Left forelimb (tissue), 1 donor: ENCODE data around the gene ABCB10.
"Not testable (repeated sequence)": the region's sequence is repeated elsewhere in the genome, so short reads cannot be mapped to it uniquely, and the experiment has no call there.

Experiments
- DNase-seq: peaks from one replicate; pipeline ENCODE4 v3.0.0-alpha.2; 2018; ENCODE audit warnings: low spot score

ABCB10 gene

DNA sequence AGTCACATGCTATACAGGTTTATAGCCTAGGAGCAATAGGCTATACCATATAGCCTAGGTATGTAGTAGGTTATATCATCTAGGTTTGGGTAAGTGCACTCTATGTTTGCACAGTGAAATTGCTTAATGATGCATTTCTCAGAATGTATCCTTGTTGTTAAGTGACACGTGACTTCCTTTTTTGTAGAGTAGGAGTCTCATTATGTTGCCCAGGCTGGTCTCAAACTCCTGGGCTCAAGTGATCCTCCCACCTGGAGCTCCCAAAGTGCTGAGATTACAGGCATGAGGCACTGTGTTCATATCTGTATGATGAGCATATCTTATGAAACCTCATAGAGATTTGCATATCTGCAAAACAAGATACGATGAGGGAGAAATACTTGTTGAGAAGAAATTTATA lies 13.8 kb upstream of the ABCB10 start:
- no peak for DNase-seq

DNA sequence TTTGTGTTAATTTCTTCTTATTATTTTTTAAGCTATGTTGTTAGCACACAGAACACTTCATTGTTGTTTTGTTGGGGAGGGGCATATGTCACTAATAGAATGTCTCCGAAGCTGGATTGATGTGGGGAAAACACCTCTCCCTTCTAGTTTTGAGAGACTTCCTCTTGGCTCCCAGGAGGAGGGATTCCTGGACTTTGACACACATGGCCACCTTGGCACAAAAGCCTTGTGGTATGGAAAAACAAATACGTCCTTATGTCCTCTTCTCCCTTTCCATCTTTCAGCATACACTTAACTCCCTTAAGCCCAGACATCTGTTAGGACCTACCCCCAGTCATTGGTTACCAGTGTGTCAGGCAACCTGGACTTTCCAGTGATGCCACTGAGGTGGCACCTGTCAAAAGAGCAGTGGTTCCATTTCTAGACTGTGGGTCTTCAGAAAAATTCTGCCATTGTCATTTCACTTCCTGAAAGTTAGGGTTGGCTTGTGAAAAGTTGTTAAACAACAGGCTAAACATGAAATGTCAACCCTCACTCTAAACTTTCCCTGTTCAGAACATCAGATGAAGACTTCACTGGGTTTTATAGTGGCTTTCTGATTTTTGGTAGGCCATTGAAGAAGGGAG lies 12.5 kb upstream of the ABCB10 start:
- DNase-seq, result no peak

DNA sequence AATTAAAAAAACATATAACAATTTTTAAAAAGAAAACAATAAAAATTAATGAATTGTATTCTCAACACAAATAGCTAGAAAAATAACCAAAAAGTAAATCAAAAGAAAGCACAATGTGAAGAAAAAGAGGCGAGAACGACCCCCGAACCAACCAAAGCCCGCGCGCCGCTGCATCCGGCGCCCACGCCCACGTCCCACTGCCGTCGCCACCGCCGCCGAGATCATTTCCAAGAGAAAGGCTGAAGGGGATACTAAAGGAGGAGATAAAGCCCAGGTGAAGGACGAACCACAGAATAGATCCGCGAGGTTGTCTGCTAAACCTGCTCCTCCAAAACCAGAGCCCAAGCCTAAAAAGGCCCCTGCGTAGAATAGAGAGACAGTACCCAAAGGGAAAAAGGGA lies 11.8 kb upstream of the ABCB10 start:
- DNase-seq, result no peak

DNA sequence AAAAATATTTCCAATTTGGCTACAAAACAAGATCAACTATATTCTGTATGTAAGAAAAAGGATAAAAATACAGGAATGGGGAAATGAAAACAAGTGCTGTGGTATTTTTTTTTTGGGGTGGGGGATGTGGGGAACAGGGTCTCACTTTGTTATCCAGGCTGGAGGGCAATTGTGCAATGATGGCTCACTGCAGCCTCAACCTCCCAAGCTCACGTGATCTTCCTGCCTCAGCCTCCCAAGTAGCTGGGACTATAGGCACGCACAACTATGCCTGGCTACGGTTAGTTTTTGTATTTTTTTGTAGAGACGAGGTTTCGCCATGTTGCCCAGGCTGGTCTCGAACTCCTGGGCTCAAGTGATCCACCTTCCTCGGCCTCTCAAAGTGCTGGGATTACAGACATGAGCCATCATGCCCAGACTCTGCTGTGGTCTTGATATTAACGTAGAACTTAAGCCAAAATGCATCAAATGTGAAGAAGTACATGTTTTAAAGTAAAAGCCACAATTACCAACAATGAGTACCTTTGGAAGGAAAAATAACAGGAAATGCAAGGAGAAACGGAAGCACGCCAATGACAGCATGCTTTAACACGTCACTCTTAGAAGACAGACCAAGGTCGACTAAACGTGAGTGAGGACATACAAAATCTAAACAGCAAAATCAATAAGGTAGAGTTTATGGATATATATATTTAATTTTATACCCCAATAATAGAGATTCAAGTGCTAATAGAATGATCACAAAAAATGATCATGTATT lies 8.8 kb upstream of the ABCB10 start:
- no peak for DNase-seq

DNA sequence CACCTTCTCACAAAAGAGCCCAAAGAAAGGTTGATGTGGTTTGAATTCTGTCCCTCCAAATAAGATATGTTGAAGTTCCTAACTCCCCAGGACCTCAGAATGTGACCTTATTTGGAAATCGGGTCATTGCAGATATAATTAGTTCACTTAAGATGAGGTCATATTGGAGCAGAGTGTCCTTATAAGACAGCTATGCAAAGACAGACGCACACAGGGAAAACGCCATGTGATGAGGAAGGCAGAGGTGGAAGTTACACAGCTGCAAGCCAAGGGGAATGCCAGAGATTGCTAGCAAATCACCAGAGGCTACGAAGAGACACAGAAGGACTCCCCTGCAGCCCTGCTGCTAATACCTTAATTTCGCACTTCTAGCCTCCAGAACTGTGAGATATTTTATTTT lies 5.2 kb upstream of the ABCB10 start:
- DNase-seq, result no peak

DNA sequence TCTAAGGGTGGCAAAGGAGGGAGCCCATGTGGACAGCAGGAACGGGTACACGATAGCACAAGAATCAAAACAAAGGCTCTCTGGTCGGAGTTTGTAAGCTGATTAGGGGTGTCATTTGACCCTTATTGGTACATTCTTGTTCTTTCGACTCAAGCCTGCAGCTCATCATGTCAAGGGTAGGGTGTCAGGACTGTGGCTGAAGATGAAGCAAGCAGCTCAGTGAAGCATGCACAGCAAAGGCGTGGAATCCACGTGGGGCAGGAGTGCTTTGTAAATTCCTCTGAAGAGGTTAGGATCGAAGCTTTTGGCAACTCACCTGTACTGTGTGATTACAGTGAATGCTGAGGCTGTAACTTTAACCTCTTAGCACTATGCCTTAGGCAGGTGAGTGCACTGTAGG lies 4.7 kb upstream of the ABCB10 start:
- DNase-seq, result no peak

DNA sequence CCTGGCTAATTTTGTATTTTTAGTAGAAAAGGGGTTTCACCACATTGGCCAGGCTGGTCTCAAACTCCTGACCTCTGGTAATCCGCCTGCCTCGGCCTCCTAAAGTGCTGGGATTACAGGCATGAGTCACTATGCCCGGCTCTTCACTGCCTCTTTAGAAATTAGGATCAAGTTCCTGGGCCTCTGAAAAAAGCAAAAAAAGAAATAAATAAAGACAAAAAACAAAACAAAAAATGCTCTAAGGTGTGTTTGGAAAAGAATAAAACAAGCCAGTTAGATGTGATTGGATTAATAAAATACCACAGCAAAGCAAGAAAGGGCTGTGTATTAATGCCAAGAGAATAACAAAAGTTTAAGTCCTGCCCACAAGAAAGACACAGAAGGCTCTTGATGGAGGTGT lies 4.2 kb upstream of the ABCB10 start:
- no peak for DNase-seq

DNA sequence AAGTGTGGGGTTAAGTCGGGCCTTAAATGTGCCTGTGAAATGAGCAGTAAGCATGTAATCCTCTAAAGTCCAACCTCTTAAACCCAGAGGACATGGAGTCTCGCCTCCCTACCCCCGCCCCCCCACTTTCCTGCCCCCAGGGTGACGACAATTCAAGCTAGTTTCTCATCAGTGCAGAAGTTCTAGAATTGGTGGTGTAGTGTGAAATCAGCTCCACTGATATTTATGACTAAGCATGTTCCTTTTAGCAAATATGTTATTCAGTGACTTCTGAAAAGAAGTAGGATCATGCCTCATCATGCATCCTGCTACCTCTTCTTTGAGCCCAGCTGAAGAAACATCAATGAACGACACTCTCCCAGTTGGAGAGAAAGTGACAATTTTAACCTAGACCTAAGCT lies 2.6 kb upstream of the ABCB10 start:
- no peak for DNase-seq

DNA sequence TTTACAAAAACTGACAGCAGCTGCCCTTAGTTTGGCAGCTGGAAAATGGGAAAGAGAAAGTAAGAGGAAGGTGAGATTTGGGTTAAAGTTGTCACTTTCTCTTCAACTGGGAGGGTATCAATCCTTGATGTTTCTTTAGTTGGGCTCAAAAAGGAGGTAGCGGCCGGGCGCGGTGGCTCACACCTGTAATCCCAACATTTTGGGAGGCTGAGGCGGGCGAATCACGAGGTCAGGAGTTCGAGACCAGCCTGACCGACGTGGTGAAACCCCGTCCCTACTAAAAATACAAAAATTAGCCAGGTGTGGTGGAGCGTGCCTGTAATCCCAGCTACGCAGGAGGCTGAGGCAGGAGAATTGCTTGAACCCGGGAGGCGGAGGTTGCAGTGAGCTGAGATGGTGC lies 1.6 kb upstream of the ABCB10 start:
- DNase-seq, result not testable (repeated sequence)

DNA sequence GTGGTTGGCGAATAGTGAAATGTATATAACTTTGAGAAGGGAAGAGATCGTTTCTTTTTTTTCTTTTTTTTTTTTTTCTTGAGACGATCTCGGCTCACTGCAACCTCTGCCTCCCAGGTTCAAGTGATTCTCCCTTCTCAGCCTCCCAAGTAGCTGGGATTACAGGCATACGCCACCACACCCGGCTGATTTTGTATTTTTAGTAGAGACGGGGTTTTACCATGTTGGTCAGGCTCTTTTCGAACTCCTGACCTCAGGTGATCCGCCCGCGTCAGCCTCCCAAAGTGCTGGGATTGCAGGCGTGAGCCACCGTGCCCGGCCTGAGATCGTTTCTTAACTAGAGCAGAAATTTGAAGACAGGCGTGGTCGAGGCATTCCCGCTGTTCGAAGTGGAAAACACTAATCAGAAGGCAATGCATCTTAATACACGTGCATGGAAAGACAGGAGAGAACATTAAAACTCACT lies 862 bp upstream of the ABCB10 start:
- DNase-seq, result not testable (repeated sequence)

DNA sequence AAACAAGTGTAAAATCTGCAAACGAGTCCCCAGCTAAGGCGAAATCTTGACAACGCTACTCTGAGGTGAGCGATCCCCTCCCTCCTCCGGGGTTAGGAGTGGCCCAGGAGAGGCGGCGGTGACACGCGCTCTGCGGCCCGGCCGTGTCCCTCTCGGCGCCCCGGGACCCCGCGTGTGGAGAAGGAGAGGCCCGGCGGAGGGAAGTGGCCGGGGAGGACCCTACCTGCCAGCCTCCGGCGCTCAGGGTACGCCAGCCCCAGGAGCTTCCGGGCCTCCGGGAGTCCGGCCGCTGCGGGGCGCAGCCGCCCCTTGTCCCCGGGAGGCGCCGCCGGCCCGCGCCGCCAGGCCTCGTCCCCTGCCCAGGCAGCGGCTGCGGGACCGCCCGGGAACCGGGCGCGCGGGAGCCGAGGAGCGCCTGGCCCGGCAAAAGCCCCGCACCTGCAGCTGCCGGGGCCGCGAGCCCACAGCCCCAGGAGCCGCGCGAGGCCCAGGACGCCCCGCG lies 543 bp downstream of the ABCB10 start:
- peak; percentile 66 for DNase-seq

DNA sequence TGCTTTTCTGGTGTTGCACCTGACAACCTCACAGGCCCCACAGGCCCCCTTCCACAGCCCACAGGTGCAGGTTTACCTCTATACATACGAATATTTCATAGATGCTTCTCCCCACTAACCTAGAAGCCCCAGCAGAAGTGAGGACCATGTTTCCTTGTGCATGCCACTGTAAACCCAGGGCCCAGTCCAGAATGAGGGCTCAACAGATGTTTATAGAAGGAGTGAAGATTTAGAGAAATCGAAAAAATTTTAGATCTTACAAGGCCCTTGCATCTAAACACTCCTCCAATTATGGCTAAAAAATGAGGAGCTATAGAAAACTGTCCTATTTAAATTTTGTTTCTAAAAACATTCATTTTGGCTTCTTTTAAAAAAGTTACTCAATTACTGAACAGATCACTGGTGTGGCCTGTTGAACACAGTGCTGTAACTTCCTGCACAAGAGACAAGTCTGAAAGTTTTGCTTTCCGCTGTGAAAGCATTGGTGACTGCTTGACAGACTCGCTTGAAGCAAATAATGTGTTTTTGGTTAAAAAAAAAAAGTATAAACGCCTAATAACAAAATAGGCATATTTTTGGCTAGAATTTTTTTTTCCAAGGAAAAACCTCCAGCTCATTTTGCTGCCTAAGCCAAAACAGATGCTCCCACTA lies 1.2 kb downstream of the ABCB10 start:
- no peak for DNase-seq

DNA sequence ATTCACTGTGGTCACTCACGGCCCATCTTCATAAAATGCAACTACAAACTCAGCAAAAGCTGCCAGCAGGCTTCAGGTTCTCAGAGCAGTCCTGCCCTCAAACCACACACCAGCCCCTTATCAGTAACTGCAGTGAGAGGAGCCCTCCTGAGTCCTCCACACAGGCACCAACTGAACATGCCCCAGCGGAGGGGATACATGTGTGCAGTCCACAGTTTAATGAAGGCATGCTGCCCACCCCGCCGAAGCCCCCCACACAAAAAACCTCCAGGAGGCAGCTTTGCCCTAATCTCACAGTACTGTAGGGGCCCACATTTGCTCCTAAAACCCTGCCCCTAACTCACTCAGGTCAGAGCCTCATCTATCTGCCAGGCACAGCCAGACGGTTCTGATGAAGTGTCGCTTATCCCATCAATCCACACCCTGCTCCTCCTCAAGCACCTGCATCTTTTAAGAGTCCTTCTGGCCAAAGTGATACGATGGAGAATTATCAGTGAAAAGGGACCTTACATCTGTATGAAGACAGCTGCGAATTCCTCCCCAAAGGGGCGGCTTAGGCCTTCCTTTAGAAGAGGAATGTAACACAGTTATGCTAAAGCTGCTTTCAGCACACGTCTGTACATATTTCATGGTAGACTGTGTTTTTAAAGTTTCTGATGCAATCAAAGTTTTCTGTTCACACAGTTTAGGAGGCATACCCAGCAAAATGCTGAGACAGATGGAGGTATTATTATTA lies 3.5 kb downstream of the ABCB10 start:
- DNase-seq, result no peak

DNA sequence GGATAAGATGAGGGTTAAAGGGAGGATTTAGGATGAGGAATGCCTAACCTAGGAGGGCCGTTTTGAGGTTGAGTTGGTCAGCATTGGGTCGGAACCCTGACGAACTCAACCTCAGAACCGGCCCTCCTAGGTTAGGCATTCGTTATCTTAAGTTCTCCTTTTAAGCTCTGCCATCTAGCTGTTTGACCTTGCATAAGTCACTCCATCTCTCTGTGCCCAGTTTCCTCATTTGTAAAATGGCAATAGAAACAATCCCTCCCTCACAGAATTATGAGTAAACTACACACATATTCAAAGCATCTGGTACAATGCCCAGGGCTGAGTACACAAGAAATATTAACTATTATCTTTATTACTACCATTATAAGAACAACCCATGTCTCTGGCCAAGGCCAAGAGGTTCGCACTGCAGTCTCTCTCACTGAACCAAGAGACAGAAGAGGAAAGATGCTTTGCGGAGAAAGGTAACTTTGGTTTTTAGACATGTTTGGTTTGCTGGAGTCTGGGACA lies 4.8 kb downstream of the ABCB10 start:
- no peak for DNase-seq

DNA sequence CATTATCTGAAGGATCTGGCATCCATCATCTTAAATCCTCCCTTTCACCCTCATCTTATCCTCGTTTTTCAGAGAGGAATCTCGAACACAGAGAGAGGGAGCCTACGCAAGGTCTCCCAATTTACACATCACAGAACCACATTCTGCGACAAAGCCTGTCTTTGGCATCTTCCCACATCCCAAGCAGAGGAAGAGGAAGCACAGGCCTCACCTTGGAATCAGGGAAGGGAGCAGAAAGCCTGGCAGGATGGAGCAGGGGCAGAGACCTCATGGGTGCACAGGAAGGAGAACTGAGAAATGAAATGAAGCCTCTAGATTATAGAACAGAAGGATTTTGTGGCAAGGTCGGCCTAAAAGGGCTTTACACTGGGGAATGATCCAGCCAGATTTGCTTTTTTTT lies 5.8 kb downstream of the ABCB10 start:
- no peak for DNase-seq

DNA sequence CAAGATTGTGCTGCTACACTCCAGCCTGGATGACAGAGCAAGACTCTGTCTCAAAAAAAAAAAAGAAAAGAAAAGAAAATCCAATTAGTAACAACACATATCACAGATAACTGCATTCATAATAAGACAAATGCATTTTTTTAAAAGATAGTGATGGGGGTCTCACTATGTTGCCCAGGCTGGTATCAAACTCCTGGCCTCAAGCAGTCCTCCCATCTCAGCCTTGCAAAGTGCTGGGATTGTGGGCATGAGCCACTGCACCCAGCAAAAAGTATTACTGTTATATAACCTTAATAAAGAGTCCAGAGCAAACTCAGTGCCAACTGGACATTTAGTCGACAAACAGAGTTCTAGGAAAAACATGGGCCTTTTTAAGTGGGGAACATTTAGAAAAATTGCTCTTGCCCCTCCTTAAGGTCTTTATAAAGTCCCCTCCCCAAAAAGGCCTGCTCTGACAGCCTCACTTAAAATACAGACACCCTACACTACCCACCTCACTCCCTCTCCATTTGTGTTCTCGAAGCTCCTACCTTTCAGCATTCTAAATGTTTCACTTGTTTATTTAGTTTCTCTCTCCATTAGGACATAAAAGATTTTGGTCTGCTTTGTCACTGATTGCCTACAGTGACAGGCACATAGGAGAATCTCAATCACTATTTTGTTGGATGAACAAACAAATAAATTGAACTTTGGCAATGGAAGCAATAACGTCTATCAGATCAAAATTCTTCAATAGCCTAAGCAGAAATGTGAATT lies 7.5 kb downstream of the ABCB10 start:
- DNase-seq, result no peak

DNA sequence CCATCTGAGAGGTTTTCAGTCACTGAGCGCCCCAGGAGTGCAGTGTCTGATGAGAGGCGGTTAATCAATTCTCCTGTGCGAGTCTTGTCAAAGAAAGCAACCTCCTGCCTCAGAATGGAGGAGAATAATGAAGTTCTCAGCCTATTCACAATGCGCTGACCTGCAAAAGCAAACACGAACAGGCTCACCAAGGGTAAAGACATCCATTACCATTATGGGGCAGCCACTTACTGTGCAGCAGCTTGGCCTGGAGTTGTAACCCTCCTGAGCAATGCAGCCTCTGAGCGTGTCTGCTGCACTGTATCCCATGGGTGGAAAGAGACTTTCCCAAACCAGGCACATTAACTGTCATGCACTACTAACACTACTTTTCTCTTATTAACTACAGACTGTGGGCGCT lies 11.0 kb downstream of the ABCB10 start:
- DNase-seq, result no peak

DNA sequence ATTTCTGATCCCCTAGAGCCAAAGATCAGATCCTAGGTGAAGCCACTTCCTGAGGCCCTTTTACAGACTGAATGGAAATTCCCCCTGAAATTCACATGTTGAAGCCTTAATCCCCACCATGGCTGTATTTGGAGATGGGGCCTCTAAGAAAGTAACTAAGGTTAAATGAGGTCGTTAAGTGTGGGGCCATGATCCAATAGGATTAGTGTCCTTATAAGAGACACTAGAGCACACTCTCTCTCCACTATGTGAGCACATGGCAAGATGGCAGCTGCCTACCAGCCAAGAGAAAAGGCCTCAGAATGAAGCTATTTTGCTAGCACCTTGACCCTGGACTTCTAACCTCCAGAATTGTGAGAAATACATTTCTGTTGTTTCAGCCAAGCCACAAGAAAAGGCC lies 13.9 kb downstream of the ABCB10 start:
- DNase-seq, result no peak

DNA sequence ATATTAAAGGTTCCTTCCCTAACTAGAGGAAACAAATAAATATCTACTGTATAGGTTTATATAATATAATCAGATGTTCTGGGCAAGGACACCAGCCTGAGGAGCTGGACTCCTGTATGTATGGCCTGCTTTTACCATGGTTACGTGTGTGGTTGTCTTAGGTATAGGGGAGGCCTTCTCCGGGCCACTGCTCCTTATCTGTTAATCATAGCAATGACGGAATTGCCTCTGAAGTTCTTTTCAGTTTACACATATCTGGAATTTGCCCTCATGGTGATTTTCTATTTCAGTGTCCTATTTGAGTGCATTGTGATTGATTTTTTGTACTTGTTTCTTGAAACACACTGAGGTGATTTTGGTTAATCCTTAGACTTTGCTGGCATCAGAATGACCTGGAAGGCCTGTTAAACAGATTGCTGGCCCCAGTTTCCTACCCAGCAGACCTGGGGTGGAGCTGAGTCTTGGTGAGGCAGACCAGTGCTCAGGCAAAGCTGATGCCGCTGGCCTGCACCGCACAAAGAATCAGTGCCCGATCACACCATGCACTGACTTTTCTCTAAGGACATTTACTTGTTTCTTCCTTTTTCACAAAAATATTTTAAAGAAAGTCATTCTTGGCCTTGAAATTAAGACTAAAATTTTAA lies 18.5 kb downstream of the ABCB10 start:
- DNase-seq, result no peak

DNA sequence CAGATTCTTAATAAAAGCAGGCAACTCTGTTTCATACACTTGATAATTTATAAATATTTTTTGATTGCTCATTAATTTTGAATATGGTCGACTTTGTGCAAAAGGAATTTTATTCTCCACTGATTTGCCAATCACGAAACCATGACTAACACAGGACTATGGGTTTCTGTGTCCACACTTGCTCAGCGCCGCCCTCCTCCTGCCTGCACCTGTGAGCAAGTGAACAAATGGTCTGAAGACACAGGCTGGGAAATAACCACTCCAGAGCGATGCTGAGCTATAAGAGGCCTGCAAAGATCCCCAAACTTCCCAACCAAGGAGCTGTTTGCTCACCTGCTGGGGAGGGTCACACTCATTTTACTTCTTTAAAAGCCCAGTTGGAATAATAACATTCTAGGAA lies 19.6 kb downstream of the ABCB10 start:
- DNase-seq, result no peak

DNA sequence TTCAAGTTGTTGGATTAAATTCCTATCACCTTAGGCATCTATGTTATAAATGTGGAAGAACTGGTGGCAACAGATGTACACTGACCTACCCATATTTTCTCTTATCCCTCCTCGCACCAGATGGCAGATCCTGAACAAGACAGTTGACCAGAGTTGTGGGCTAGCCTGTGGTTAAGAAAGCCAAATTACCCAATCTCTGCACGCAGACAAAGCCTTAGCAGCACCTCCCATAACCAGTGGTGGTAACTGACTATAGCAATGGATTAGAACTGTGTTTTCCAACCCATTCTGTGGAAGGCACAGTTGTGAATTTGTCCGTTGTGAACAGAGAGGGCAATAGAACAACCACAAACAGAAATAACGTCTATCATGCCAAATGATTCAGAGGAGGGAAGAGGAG lies 20.6 kb downstream of the ABCB10 start:
- no peak for DNase-seq
